Stimulated activated CD4-positive, alpha-beta T cell treated with anti-CD3 and anti-CD28 coated beads, TNF-alpha, amount 100 ng/mL, for 48 hours (primary cell): ENCODE results near the gene PERM1.
A peak's percentile ranks its signal among the peaks of the same experiment; 100 is the strongest.
"Not testable (repeated sequence)": the region's sequence is repeated elsewhere in the genome, so short reads cannot be mapped to it uniquely, and the experiment has no call there.

Source experiments
- DNase-seq, 3 donors: peaks; one replicate each; pipeline ENCODE4 v3.0.0-alpha.2; 2020; ENCODE audit warnings: low read depth in 3 of 3

Gene PERM1

GRCh38 chr1:998995-999724 lies 17.3 kb upstream of the PERM1 start:
- no peak for DNase-seq

- no peak for DNase-seq
These were observed 16.8 kb upstream of the PERM1 start for GRCh38 chr1:998745-998994.

GRCh38 chr1:997993-998744 lies 16.3 kb upstream of the PERM1 start:
- no peak for DNase-seq

GRCh38 chr1:997713-997992 lies 15.8 kb upstream of the PERM1 start:
- DNase-seq: no peak

- DNase-seq: no peak
These were observed 15.2 kb upstream of the PERM1 start for GRCh38 chr1:996851-997712.

- no peak for DNase-seq
These were observed 14.1 kb upstream of the PERM1 start for GRCh38 chr1:995665-996633.

- not testable (repeated sequence) for DNase-seq
These were observed 12.7 kb upstream of the PERM1 start for GRCh38 chr1:994546-994945.

- no peak for DNase-seq
These were observed 11.6 kb upstream of the PERM1 start for GRCh38 chr1:993379-993995.

- no peak for DNase-seq
These were observed 10.5 kb upstream of the PERM1 start for GRCh38 chr1:992362-992761.

GRCh38 chr1:991895-992294 lies 10.0 kb upstream of the PERM1 start:
- no peak for DNase-seq

GRCh38 chr1:991275-991674 lies 9.4 kb upstream of the PERM1 start:
- DNase-seq: not testable (repeated sequence)

GRCh38 chr1:988061-988460 lies 6.2 kb upstream of the PERM1 start:
- not testable (repeated sequence) for DNase-seq

- no peak for DNase-seq
These were observed 3.2 kb upstream of the PERM1 start for GRCh38 chr1:985126-985525.

- DNase-seq: no peak
These were observed 2.6 kb upstream of the PERM1 start for GRCh38 chr1:984476-984814.

GRCh38 chr1:983798-984475 lies 2.0 kb upstream of the PERM1 start:
- DNase-seq: peak in 1 of 3 donors; percentile 51

GRCh38 chr1:982765-983436 lies 1.0 kb upstream of the PERM1 start:
- DNase-seq: no peak

- no peak for DNase-seq
These were observed 370 bp downstream of the PERM1 start for GRCh38 chr1:981491-981954.

GRCh38 chr1:980602-981395 lies 1.1 kb downstream of the PERM1 start:
- DNase-seq: no peak

- no peak for DNase-seq
These were observed 1.7 kb downstream of the PERM1 start for GRCh38 chr1:980137-980571.
